Liver (tissue), 9 donors: ENCODE data around the gene TRIM25. TPM values are rescaled to one million over a fixed set of nuclear protein-coding genes. Genes with fewer than 3 reads are reported as not detected.

Experiments
- DNase-seq: peaks from one replicate; pipeline ENCODE4 v3.0.0-alpha.2; 2017; ENCODE audit warnings: low spot score
- H3K27ac ChIP-seq, 2 donors: one replicate each; pipeline ENCODE4 v1.7.0; 2013; ENCODE audit warnings: inconsistent platforms in 2 of 2, low read length in 2 of 2, control low read depth in 1 of 2, low read depth in 1 of 2, mild to moderate bottlenecking in 1 of 2
- H3K27me3 ChIP-seq, 4 donors: one replicate each; pipeline versions ENCODE4 v1.6.1 to v1.7.0; 2013; ENCODE audit warnings: low read length in 3 of 4, inconsistent platforms in 1 of 4, mild to moderate bottlenecking in 1 of 4, moderate library complexity in 1 of 4; ENCODE audit not compliant: control insufficient read depth in 4 of 4, insufficient read depth in 4 of 4
- H3K36me3 ChIP-seq, 4 donors: one replicate each; pipeline versions ENCODE4 v1.6.1 to v1.7.0; 2013; ENCODE audit warnings: low read length in 3 of 4, mild to moderate bottlenecking in 3 of 4, low read depth in 1 of 4, moderate library complexity in 1 of 4; ENCODE audit not compliant: control insufficient read depth in 4 of 4, insufficient read depth in 3 of 4
- H3K4me1 ChIP-seq, 4 donors: one replicate each; pipeline versions ENCODE4 v1.6.1 to v1.7.0; 2013; ENCODE audit warnings: low read length in 3 of 4, mild to moderate bottlenecking in 3 of 4, moderate library complexity in 1 of 4; ENCODE audit not compliant: control insufficient read depth in 4 of 4, insufficient read depth in 4 of 4
- H3K4me3 ChIP-seq, 3 donors: one replicate each; pipeline versions ENCODE4 v1.6.1 to v1.7.0; 2013; ENCODE audit warnings: low read length in 3 of 3, control low read depth in 1 of 3, low read depth in 1 of 3, mild to moderate bottlenecking in 1 of 3
- H3K9ac ChIP-seq, 2 donors: one replicate each; pipeline ENCODE4 v1.7.0; 2013; ENCODE audit warnings: low read length in 2 of 2, mild to moderate bottlenecking in 2 of 2, moderate library complexity in 2 of 2, control low read depth in 1 of 2, low read depth in 1 of 2
- H3K9me3 ChIP-seq, 4 donors: one replicate each; pipeline versions ENCODE4 v1.6.1 to v1.7.0; 2013; ENCODE audit warnings: low read length in 3 of 4; ENCODE audit not compliant: control insufficient read depth in 4 of 4
- EGR1 ChIP-seq, 2 donors: IDR thresholded peaks; 2 replicates each; pipeline ENCODE4 v1.6.1; 2016 to 2018; ENCODE audit warnings: antibody characterized with exemption in 2 of 2, low read depth in 2 of 2
- FOXA1 ChIP-seq: IDR thresholded peaks from 2 replicates; pipeline ENCODE4 v1.6.1; 2016; ENCODE audit warnings: antibody characterized with exemption
- FOXA2 ChIP-seq: IDR thresholded peaks from 2 replicates; pipeline ENCODE4 v1.6.1; 2016; ENCODE audit warnings: antibody characterized with exemption
- GABPA ChIP-seq, 2 donors: IDR thresholded peaks in 1 of 2; conservative IDR thresholded peaks in 1 of 2; 2 replicates each; pipeline ENCODE4 v1.6.1; 2016; ENCODE audit warnings: antibody characterized with exemption in 2 of 2, mild to moderate bottlenecking in 1 of 2, moderate library complexity in 1 of 2
- HNF4A ChIP-seq, 2 donors: conservative IDR thresholded peaks; 2 replicates each; pipeline ENCODE4 v1.6.1; 2016; ENCODE audit warnings: antibody characterized with exemption in 2 of 2, mild to moderate bottlenecking in 2 of 2
- HNF4G ChIP-seq: IDR thresholded peaks from 2 replicates; pipeline ENCODE4 v1.6.1; 2016; ENCODE audit warnings: antibody characterized with exemption
- JUND ChIP-seq, 2 donors: IDR thresholded peaks; 2 replicates each; pipeline ENCODE4 v1.6.1; 2016; ENCODE audit warnings: antibody characterized with exemption in 2 of 2
- NR2F2 ChIP-seq: IDR thresholded peaks from 2 replicates; pipeline ENCODE4 v1.6.1; 2016; ENCODE audit warnings: antibody characterized with exemption
- RAD21 ChIP-seq, 2 donors: IDR thresholded peaks; 2 replicates each; pipeline ENCODE4 v1.6.1; 2016; ENCODE audit warnings: antibody characterized with exemption in 2 of 2, mild to moderate bottlenecking in 2 of 2
- RXRA ChIP-seq, 2 donors: IDR thresholded peaks; 2 replicates each; pipeline ENCODE4 v1.6.1; 2017 to 2018; ENCODE audit warnings: antibody characterized with exemption in 2 of 2, mild to moderate bottlenecking in 1 of 2
- SP1 ChIP-seq: IDR thresholded peaks from 2 replicates; pipeline ENCODE4 v1.6.1; 2018; ENCODE audit warnings: antibody characterized with exemption, mild to moderate bottlenecking
- TAF1 ChIP-seq: conservative IDR thresholded peaks from 2 replicates; pipeline ENCODE4 v1.6.1; 2016; ENCODE audit warnings: antibody characterized with exemption, mild to moderate bottlenecking
- YY1 ChIP-seq: IDR thresholded peaks from 2 replicates; pipeline ENCODE4 v1.6.1; 2016; ENCODE audit warnings: antibody characterized with exemption, mild to moderate bottlenecking
- WGBS: extraction: QIAGEN DNeasy Blood & Tissue Kit; methylation state at CpG from one replicate; pipeline ENCODE4 v1.1.7; 2013; 5-methylcytosine and 5-hydroxymethylcytosine counted together
- polyA plus RNA-seq, 2 donors: library from polyadenylated mRNA; stranded (reverse) in 1 of 2; unstranded in 1 of 2; fragments of 200-250 nt in 1 of 2; fragments of >200 nt in 1 of 2; fragmentation: Nextera tagmentation in 1 of 2; extraction: Ambion mirVana in 1 of 2; gene quantifications; one replicate each; pipeline versions ENCODE4 v1.2.1 to v1.2.3, GENCODE V29; 2013 to 2015
- total RNA-seq, 2 donors: library from RNA; depleted of rRNA; stranded (reverse); fragments of >200 nt; gene quantifications; one replicate each; pipeline ENCODE4 v1.2.3, GENCODE V29; 2014
- TF ChIP-seq, protein P1 (sequence below): IDR thresholded peaks from 2 replicates; pipeline ENCODE4 v1.6.1; 2016; ENCODE audit warnings: antibody characterized with exemption
- TF ChIP-seq, protein P2 (sequence below): IDR thresholded peaks from 2 replicates; pipeline ENCODE4 v1.6.1; 2016; ENCODE audit warnings: antibody characterized with exemption
- TF ChIP-seq, protein P3 (sequence below): IDR thresholded peaks from 2 replicates; pipeline ENCODE4 v1.6.1; 2016; ENCODE audit warnings: antibody characterized with exemption, mild to moderate bottlenecking
- TF ChIP-seq, protein P4 (sequence below): fragments of 150-350 bp; IDR thresholded peaks from 2 replicates; pipeline ENCODE4 v1.5.1; 2017; ENCODE audit warnings: improper control_type of control experiment, low read depth, low read length; ENCODE audit not compliant: missing input control
- TF ChIP-seq, protein P5 (sequence below): IDR thresholded peaks from 2 replicates; pipeline ENCODE4 v1.6.1; 2016; ENCODE audit warnings: antibody characterized with exemption
- donor health status: healthy.
- donor health status: healthy.
- donor health status: healthy.
- donor health status: healthy.
- donor health status: healthy.

TRIM25 gene
- total and polyA plus RNA-seq, 4 donors: 10.8 to 64.5 (median 15.6) TPM

DNA sequence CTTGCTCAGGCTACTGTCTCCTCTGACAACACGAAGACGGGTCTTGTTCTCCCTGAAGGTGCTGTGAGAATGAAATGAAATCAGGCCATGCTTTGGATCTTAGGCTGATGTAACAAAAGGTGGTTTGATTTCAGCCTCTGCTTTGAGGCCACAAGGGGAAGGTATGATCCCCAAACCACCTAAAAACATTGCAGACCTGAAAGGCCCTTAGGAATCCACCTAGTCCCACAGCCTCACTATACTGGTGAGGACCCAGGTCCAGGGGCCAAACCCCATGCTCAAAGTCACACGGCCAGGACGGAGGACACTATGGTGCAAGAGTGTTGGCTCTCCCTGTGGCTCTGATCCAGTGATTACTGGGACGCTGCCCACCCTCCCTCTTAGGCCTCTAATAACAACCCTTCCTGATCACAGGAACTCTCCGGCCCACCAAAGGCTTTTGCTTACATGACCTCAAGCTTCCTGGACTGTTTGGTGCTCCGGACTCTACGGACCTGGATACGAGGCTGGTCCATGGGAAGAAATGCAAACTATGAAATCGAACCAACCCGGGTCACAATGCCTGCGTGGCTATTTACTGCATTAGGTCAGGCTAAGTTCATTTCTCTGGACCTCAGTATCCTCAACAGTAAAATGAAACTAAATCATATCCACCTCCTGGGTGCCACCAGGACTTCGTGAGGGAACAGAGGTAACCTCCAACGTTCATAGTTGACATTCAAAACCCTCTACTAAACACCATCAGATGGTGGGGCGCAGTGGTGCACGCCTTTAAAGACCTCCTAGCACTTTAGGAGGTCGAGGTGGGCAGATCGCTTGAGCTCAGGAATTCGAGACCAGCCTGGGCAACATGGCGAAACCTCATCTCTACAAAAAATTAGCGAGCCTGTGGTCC, 1.5 kb downstream of the TRIM25 start:
- Histone ChIP-seq H3K36me3 (peaks cover 2 to 12% (median 7%) of the 10 kb centered on the region in 4 donors), H3K4me1 (peaks cover 3 to 56% (median 48%) of the 10 kb centered on the region in 4 donors), H3K27ac (peak overlapping the region; percentile 98 to 100), H3K9me3 (no peaks in the 10 kb centered on the region), H3K4me3 (peak overlapping the region; percentile 94 to 98 (median 97)), H3K27me3 (no peaks in the 10 kb centered on the region), H3K9ac (peak overlapping the region; percentile 92)
- peak; percentile 39 for DNase-seq
- 9% methylated on average over 21 of the region's 21 CpGs for WGBS
- TF ChIP-seq, protein P1, sequence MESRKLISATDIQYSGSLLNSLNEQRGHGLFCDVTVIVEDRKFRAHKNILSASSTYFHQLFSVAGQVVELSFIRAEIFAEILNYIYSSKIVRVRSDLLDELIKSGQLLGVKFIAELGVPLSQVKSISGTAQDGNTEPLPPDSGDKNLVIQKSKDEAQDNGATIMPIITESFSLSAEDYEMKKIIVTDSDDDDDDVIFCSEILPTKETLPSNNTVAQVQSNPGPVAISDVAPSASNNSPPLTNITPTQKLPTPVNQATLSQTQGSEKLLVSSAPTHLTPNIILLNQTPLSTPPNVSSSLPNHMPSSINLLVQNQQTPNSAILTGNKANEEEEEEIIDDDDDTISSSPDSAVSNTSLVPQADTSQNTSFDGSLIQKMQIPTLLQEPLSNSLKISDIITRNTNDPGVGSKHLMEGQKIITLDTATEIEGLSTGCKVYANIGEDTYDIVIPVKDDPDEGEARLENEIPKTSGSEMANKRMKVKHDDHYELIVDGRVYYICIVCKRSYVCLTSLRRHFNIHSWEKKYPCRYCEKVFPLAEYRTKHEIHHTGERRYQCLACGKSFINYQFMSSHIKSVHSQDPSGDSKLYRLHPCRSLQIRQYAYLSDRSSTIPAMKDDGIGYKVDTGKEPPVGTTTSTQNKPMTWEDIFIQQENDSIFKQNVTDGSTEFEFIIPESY: peak; percentile 82
- TF ChIP-seq SP1: peak; percentile 79
- TF ChIP-seq, protein P2, sequence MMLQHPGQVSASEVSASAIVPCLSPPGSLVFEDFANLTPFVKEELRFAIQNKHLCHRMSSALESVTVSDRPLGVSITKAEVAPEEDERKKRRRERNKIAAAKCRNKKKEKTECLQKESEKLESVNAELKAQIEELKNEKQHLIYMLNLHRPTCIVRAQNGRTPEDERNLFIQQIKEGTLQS: peak; percentile 32
- TF ChIP-seq YY1: peak; percentile 92
- peak in 1 of 2 donors; percentile 34 for TF ChIP-seq GABPA (IDR thresholded peaks at IDR 0.05 in 1 of 2, conservative IDR thresholded peaks at IDR 0.05 in 1 of 2)
- TF ChIP-seq, protein P3, sequence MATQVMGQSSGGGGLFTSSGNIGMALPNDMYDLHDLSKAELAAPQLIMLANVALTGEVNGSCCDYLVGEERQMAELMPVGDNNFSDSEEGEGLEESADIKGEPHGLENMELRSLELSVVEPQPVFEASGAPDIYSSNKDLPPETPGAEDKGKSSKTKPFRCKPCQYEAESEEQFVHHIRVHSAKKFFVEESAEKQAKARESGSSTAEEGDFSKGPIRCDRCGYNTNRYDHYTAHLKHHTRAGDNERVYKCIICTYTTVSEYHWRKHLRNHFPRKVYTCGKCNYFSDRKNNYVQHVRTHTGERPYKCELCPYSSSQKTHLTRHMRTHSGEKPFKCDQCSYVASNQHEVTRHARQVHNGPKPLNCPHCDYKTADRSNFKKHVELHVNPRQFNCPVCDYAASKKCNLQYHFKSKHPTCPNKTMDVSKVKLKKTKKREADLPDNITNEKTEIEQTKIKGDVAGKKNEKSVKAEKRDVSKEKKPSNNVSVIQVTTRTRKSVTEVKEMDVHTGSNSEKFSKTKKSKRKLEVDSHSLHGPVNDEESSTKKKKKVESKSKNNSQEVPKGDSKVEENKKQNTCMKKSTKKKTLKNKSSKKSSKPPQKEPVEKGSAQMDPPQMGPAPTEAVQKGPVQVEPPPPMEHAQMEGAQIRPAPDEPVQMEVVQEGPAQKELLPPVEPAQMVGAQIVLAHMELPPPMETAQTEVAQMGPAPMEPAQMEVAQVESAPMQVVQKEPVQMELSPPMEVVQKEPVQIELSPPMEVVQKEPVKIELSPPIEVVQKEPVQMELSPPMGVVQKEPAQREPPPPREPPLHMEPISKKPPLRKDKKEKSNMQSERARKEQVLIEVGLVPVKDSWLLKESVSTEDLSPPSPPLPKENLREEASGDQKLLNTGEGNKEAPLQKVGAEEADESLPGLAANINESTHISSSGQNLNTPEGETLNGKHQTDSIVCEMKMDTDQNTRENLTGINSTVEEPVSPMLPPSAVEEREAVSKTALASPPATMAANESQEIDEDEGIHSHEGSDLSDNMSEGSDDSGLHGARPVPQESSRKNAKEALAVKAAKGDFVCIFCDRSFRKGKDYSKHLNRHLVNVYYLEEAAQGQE: peak; percentile 31
- TF ChIP-seq EGR1 (IDR thresholded peaks at IDR 0.05; ENCODE audit: low read depth in 2 of 2): peak in 1 of 2 donors; percentile 62
- TF ChIP-seq, protein P4, sequence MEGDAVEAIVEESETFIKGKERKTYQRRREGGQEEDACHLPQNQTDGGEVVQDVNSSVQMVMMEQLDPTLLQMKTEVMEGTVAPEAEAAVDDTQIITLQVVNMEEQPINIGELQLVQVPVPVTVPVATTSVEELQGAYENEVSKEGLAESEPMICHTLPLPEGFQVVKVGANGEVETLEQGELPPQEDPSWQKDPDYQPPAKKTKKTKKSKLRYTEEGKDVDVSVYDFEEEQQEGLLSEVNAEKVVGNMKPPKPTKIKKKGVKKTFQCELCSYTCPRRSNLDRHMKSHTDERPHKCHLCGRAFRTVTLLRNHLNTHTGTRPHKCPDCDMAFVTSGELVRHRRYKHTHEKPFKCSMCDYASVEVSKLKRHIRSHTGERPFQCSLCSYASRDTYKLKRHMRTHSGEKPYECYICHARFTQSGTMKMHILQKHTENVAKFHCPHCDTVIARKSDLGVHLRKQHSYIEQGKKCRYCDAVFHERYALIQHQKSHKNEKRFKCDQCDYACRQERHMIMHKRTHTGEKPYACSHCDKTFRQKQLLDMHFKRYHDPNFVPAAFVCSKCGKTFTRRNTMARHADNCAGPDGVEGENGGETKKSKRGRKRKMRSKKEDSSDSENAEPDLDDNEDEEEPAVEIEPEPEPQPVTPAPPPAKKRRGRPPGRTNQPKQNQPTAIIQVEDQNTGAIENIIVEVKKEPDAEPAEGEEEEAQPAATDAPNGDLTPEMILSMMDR: no peak
- peak; percentile 91 to 94 for TF ChIP-seq RXRA (IDR thresholded peaks at IDR 0.05)
- TF ChIP-seq RAD21 (IDR thresholded peaks at IDR 0.05): peak; percentile 19 to 31
- TF ChIP-seq HNF4G: peak; percentile 66
- TF ChIP-seq HNF4A (conservative IDR thresholded peaks at IDR 0.05): peak; percentile 94 to 97
- TF ChIP-seq FOXA1: peak; percentile 60
- peak; percentile 41 for TF ChIP-seq TAF1
- TF ChIP-seq, protein P5, sequence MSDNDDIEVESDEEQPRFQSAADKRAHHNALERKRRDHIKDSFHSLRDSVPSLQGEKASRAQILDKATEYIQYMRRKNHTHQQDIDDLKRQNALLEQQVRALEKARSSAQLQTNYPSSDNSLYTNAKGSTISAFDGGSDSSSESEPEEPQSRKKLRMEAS: peak; percentile 97
- peak; percentile 54 to 60 for TF ChIP-seq JUND (IDR thresholded peaks at IDR 0.05)
- peak; percentile 13 for TF ChIP-seq FOXA2
- peak; percentile 85 for TF ChIP-seq NR2F2
